ENCODE data around the gene AKR1C4. TPM values are rescaled to one million over a fixed set of nuclear protein-coding genes. Genes with fewer than 3 reads are reported as not detected.
"Not testable (repeated sequence)": the region's sequence is repeated elsewhere in the genome, so short reads cannot be mapped to it uniquely, and the experiment has no call there.

The AKR1C4 gene
- polyA plus RNA-seq, 3 donors, result not detected

DNA sequence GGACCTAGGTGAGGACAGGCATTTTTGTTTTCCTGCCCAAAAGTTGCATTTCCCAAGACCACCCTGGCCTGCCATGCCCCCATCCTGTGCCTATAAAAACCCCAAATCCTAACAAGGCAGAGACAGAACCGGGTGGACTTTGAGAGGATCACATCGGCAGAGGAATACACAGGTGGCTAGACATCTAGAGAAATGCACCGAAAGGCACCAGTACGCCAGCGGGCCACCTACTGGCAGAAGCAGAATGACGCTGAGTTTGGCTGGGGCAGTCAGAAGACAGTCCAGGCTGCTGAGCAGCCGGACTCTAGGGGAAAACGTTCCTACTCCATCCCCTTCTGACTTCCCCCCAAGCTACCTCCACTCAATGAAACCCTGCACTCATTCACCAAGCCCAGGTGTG, 2.8 kb downstream of the AKR1C4 start:
- no peak for DNase-seq (ENCODE audit: low read depth in 3 of 3, low spot score in 2 of 3)

GRCh38 chr10:5206799-5207198, 10.2 kb downstream of the AKR1C4 start:
- DNase-seq (ENCODE audit: low read depth in 3 of 3, low spot score in 2 of 3), result no peak

GRCh38 chr10:5209776-5210175, 13.1 kb downstream of the AKR1C4 start:
- not testable (repeated sequence) for DNase-seq (ENCODE audit: low read depth in 3 of 3, low spot score in 2 of 3)

DNA sequence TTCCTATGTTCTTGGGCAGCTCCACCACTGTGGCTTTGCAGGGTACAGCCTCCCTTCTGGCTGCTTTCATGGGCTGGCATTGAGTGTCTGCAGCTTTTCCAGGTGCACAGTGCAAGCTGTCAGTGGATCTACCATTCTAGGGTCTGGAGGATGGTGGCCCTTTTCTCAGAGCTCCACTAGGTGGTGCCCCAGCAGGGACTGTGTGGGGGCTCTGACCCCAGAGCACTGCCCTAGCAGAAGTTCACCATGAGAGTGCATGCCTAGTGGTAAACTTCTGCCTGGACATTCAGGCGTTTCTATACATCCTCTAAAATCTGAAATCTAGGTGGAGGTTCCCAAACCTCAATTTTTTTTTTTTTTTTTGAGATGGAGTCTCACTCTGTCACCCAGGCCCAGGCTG, 13.6 kb downstream of the AKR1C4 start:
- not testable (repeated sequence) for DNase-seq (ENCODE audit: low read depth in 3 of 3, low spot score in 2 of 3)

GRCh38 chr10:5211696-5212536, 15.3 kb downstream of the AKR1C4 start:
- no peak for DNase-seq (ENCODE audit: low read depth in 3 of 3, low spot score in 2 of 3)

DNA sequence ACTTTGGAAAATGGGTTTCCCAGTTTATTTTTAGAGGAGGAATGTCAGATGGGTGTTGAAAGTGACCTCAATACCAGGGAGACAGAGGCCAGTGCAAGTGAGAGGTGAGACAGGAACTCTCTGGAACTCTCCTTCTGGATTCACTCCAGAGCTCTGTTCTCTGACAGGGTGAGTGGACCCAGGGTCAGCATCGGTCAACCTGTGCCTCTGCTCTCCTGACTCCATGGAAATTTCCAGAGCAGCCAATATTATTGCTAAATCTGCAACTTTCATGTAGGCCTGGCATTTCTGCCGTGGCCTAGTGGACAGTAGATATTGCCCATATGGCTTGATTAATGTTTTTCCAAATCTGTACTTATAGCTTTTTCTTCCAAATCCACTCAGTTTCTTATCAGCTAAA, 20.2 kb downstream of the AKR1C4 start:
- no peak for DNase-seq (ENCODE audit: low read depth in 3 of 3, low spot score in 2 of 3)

- no peak for DNase-seq (ENCODE audit: low read depth in 3 of 3, low spot score in 2 of 3)
These were observed 22.6 kb downstream of the AKR1C4 start for GRCh38 chr10:5219262-5219661.

GRCh38 chr10:5222942-5223341, 26.3 kb downstream of the AKR1C4 start:
- DNase-seq (ENCODE audit: low read depth in 3 of 3, low spot score in 2 of 3), result not testable (repeated sequence)

DNA sequence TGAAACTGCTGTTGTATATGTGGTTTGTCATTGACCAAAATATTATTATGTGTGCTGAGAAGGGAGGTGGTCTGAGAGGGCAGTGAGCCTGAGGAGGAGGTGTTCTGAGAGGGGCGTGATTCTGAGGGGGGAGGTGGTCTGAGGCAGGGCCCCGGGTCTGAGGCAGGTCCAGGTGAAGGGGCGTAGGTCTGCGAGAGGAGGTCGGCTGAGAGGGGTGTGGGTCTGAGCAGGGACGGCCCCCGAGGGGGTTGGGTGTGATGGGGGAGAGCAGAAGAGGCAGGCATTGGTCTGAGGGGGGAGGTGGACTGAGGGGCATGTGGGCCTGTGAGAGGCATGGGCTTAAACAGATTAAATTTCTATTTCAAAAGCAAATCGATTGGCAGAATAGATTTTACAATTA, 32.4 kb downstream of the AKR1C4 start:
- DNase-seq (ENCODE audit: low read depth in 3 of 3, low spot score in 2 of 3), result no peak

DNA sequence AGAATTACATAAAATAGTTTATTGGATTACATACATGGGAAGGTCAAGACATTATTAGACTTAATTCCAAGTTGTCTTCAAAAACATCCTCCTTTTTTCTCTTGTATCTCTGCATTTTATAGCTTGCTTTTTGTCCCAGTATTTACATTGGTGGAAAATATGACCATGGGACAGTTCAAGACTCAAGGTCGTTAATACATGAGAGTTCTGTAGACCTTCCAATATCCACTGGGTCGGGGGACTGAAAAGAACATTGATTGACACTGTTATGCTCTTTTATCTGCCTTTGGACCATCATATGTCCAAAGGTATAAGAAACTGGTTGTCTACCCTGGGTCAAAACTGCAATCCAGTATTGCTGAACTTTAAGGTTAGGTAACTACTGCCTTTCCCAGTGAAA, 36.7 kb downstream of the AKR1C4 start:
- no peak for DNase-seq (ENCODE audit: low read depth in 3 of 3, low spot score in 2 of 3)

DNA sequence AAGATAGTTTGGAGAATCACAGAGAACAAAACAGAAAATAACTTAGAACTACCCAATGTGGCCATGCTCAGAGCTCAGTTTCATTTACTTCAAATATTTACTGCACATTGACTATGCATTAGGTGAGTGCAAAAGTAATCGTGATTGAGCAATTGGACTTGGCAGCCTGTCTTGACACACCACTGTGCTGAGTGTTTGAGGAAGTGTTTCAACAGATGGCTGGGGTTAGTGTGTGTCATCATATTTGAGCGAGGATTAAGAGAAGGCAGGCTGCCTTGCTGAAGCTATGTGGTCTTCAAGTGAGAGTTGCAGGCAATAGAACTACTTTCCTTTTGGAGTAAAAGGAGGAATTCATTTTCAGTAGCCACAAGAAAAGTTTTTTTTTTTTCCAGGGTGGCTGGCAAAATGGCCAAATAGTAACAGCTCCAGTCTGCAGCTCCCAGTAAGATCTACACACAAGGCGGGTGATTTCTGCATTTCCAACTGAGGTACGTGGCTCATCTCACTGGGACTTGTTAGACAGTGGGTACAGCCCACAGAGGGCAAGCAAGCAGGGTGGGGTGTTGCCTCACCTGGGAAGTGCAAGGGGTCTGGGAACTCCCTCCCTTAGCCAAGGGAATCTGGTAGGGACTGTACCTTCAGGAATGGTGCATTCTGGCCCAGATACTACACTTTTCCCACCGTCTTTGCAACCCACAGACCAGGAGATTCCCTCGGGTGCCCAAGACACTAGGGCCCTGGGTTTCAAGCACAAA, 37.6 kb downstream of the AKR1C4 start:
- no peak for DNase-seq (ENCODE audit: low read depth in 3 of 3, low spot score in 2 of 3)

DNA sequence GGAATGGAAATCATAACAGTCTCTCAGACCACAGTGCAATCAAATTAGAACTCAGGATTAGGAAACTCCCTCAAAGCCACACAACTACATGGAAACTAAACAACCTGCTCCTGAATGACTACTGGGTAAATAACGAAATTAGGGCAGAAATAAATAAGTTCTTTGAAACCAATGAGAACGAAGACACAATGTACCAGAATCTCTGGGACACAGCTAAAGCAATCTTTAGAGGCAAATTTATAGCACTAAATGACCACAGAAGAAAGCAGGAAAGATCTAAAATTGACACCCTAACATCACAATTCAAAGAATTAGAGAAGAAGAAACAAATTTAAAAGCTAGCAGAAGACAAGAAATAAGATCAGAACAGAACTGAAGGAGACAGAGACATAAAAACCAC, 40.9 kb downstream of the AKR1C4 start:
- not testable (repeated sequence) for DNase-seq (ENCODE audit: low read depth in 3 of 3, low spot score in 2 of 3)

GRCh38 chr10:5242585-5242984, 45.9 kb downstream of the AKR1C4 start:
- DNase-seq (ENCODE audit: low read depth in 3 of 3, low spot score in 2 of 3), result no peak

- DNase-seq (ENCODE audit: low read depth in 3 of 3, low spot score in 2 of 3), result no peak
These were observed 46.9 kb downstream of the AKR1C4 start for GRCh38 chr10:5243521-5243987.

- peak in 1 of 3 donors; percentile 6 for DNase-seq (ENCODE audit: low read depth in 3 of 3, low spot score in 2 of 3)
These were observed 55.8 kb downstream of the AKR1C4 start for GRCh38 chr10:5252177-5253037.

DNA sequence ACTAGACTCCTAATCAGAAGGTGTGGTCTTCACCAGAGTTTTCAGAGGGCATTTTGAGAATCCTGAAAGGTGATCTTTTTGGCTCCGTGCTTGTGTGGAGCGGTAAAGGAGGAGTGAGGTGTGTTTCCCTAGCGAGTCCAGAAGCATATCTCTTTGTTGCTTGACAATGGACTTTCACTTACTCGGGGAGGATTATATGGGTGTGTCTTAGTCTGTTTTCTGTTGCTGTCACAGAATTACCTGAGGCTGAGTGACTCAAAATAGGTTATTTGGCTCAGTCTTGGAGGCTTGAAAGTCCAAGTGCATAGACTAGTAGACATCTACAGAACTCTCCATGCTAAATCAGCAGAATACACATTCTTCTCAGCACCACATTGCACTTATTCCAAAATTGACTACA, 57.9 kb downstream of the AKR1C4 start:
- no peak for DNase-seq (ENCODE audit: low read depth in 3 of 3, low spot score in 2 of 3)

DNA sequence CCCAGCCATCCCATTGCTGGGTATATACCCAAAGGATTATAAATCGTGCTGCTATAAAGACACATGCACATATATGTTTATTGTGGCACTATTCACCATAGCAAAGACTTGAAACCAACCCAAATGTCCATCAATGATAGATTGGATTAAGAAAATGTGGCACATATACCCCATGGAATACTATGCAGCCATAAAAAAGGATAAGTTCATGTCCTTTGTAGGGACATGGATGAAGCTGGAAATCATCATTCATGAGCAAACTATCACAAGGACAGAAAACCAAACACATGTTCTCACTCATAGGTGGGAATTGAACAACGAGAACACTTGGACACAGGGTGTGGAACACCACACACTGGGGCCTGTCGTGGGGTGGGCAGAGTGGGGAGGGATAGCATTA, 61.1 kb downstream of the AKR1C4 start:
- DNase-seq (ENCODE audit: low read depth in 3 of 3, low spot score in 2 of 3), result not testable (repeated sequence)

GRCh38 chr10:5259132-5259951, 62.7 kb downstream of the AKR1C4 start:
- DNase-seq (ENCODE audit: low read depth in 3 of 3, low spot score in 2 of 3), result no peak

DNA sequence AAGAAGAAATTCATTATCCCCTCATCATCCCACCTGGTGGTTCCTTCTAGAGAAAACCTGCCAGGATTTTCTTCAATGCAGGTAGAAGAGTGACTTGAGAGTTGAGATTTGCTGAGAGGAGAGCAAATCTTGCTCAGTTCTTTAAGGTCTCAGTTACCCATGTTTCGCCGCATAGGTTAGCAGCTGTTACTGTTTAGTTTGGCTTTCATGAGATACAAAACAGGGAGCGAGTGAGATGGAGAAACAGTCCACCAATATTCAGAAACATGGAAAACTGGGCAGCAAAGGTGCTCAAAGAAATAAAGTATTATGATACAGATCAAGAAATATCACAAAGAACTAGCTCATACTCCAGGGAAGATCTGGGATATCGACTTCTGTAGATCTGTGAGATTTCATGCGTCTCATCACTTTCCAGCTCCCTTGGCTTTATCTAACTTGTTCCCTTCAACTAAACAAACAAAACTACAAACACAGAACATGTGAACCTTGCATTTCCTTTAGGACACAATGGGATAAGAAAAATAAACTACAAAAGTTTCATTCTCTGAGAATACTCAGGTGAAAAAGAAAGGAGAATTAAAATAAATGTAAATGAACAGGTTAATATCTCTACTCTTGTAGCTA, 63.4 kb downstream of the AKR1C4 start:
- DNase-seq (ENCODE audit: low read depth in 3 of 3, low spot score in 2 of 3), result no peak

DNA sequence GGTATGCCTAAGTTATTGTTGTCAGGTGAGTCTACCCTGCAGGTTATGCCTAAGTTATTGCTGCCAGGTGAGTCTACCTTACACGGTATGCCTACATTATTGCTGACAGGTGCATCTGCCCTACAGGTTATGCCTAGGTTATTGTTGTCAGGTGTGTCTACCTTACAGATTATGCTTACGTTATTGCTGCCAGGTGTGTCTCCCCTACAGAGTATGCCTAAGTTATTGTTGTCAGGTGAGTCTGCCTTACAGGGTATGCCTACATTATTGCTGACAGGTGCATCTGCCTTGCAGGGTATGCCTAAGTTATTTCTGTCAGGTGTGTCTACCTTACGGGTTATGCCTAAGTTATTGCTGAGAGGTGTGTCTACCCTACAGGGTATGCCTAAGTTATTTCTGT, 64.2 kb downstream of the AKR1C4 start:
- DNase-seq (ENCODE audit: low read depth in 3 of 3, low spot score in 2 of 3), result no peak
